Colonic mucosa (tissue), 4 donors: Measurements from ENCODE around the gene CD80. TPM values are rescaled to one million over a fixed set of nuclear protein-coding genes. Genes with fewer than 3 reads are reported as not detected.
"Not testable (repeated sequence)": the region's sequence is repeated elsewhere in the genome, so short reads cannot be mapped to it uniquely, and the experiment has no call there.

Experiments
- DNase-seq: peaks from one replicate; pipeline ENCODE4 v3.0.0-alpha.2; 2020
- H3K27ac ChIP-seq: fragments of 200-600 bp; one replicate; pipeline ENCODE4 v1.8.0; 2021
- H3K27me3 ChIP-seq: fragments of 200-600 bp; one replicate; pipeline ENCODE4 v1.8.0; 2021
- H3K36me3 ChIP-seq: fragments of 200-600 bp; one replicate; pipeline ENCODE4 v1.8.0; 2021
- H3K4me1 ChIP-seq: fragments of 200-600 bp; one replicate; pipeline ENCODE4 v1.8.0; 2021; ENCODE audit warnings: mild to moderate bottlenecking
- H3K4me3 ChIP-seq: fragments of 200-600 bp; one replicate; pipeline ENCODE4 v1.8.0; 2021
- H3K9ac ChIP-seq, 2 donors: one replicate each; pipeline ENCODE4 v1.7.0; 2013; ENCODE audit warnings: control low read depth in 2 of 2, low read depth in 2 of 2, low read length in 2 of 2
- H3K9me3 ChIP-seq: fragments of 200-600 bp; one replicate; pipeline ENCODE4 v1.8.0; 2021
- intact Hi-C: fragments of 100-400 bp; cut with DNase I; formaldehyde crosslinking; loops from one replicate; pipeline ENCODE4 v1.14.1; 2022
- total RNA-seq, 2 donors: library from RNA; stranded (reverse); fragmentation: NEBNext Ultra II Directional in 1 of 2; extraction: Animal tissue kit (Norgen Biotek cat#: 25700) in 1 of 2; gene quantifications; one replicate each; pipeline ENCODE4 v1.2.1, GENCODE V29; 2021
- TF ChIP-seq, protein P1 (sequence below): fragments of 200-600 bp; IDR thresholded peaks from one replicate; pipeline ENCODE4 v1.8.0; 2022; ENCODE audit warnings: antibody characterized with exemption, mild to moderate bottlenecking
- donor health status: healthy.
- donor health status: DM: no; HTN: no; CAD: no.
- donor health status: DM: no; HTN: no; CAD: no.

The CD80 gene
- total RNA-seq, 2 donors from 2014 or later: 0.29 to 0.30 TPM

DNA sequence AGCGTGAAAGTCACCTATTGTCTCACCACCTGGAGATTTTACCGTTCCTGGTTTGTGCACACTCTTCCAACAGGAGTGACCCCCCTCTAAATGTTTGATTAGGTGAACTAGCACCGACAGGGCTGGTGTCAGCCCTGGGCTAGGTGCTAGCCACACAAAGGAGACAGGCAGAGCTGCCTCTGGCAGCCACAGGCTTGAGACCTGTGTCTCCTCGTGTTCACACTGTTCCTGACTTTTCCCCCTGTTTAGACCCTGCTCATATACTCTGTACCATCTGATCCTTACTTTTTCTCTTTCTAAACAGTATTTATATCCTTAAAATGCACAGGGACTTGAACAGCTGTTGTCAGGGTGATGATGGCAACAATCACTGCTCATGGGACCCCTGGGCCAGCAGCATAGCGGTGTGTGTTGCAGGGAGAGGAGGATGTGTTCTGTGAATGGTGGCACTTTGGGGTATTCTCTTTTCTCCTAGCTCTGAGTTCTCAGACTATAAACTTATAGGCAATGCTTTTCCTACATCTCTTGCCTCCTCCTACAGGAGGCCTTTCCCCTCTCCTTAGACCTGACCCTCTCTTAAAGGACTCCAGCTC lies 5.5 kb downstream of the CD80 start:
- TF ChIP-seq, protein P1, sequence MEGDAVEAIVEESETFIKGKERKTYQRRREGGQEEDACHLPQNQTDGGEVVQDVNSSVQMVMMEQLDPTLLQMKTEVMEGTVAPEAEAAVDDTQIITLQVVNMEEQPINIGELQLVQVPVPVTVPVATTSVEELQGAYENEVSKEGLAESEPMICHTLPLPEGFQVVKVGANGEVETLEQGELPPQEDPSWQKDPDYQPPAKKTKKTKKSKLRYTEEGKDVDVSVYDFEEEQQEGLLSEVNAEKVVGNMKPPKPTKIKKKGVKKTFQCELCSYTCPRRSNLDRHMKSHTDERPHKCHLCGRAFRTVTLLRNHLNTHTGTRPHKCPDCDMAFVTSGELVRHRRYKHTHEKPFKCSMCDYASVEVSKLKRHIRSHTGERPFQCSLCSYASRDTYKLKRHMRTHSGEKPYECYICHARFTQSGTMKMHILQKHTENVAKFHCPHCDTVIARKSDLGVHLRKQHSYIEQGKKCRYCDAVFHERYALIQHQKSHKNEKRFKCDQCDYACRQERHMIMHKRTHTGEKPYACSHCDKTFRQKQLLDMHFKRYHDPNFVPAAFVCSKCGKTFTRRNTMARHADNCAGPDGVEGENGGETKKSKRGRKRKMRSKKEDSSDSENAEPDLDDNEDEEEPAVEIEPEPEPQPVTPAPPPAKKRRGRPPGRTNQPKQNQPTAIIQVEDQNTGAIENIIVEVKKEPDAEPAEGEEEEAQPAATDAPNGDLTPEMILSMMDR: no peak
- H3K27ac ChIP-seq: no peak overlapping the region
- no peak overlapping the region for H3K9ac ChIP-seq
- no peaks in the 10 kb centered on the region for H3K36me3 ChIP-seq
- no peaks in the 10 kb centered on the region for H3K27me3 ChIP-seq
- H3K4me3 ChIP-seq: no peak overlapping the region
- DNase-seq: no peak
- H3K9me3 ChIP-seq: no peaks in the 10 kb centered on the region
- intact Hi-C loops: no loop called here
- H3K4me1 ChIP-seq: no peaks in the 10 kb centered on the region

DNA sequence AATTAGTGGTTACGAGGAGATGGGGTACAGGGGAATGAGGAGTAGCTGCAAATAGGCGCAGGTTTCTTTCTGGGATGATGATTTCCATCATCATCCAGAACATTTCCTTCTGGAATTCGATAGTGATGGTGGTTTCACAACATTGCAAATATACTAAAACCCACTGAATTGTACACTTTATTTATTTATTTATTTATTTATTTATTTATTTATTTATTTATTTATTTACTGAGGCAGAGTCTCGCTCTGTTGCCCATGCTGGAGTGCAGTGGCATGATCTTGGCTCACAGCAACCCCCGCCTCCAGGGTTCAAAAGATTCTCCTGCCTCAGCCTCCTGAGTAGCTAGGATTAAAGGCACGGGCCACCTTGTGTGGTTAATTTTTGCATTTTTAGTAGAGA lies 6.5 kb downstream of the CD80 start:
- H3K4me1 ChIP-seq, H3K36me3 ChIP-seq, H3K9ac ChIP-seq, DNase-seq, H3K27me3 ChIP-seq, H3K4me3 ChIP-seq, H3K9me3 ChIP-seq, H3K27ac ChIP-seq, intact Hi-C loops: not testable (repeated sequence)

DNA sequence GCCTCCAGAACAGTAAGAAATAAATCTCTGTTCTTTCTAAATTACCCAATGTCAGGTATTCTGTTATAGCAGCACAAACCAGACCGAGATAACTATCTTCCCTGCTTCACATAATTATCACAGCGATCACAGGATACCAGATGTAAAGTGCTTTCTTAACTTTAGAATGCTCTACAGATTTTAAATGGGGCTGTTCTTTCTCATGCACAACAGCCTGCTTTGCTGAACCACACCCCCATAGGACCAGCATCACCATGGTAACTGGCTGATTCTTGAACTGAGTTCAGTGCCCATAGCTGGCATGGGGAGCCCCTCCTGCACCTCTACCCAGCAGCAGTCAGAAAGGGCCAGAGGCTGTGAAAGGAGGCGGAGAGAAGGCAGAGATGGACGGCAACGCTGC lies 7.8 kb downstream of the CD80 start:
- intact Hi-C loops: no loop called here
- no peak for DNase-seq

DNA sequence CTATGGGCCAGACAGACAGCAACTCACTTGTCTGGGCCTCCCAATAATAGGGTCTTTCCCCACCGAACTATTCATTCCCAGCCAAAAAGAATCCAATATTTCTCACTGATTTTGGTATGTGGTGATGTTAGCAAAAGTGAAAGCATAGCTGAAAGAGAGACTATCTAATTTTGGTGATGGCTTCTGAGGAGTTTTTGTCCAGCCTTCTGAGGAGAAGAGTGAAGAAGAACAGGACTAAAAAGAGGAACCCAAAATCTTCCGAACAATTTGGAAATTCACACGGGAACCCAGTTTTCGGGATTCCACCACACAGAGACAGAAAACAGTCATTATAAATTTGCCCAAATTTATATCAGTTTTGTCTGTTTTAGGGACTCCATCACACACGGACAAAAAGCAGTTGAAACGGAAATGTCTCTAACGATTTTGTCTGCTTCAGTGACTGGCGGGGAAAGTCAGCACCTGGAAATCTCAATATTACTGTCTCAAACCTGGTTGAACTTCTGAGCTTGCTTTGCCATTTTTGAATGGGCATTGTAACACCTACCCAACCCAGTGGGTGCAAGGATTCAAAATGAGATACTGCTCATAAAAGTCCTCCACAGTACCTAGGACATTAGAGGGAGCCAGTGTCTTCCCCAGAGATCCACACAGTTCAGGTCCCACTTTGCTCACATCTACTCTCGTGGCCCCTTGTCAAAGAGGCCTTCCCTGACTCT lies 9.1 kb downstream of the CD80 start:
- Histone ChIP-seq H3K4me1 (no peaks in the 10 kb centered on the region), H3K9ac (no peak overlapping the region), H3K4me3 (no peak overlapping the region), H3K9me3 (no peaks in the 10 kb centered on the region), H3K27me3 (no peaks in the 10 kb centered on the region), H3K36me3 (no peaks in the 10 kb centered on the region), H3K27ac (no peak overlapping the region)
- intact Hi-C loops: no loop called here
- no peak for DNase-seq
- TF ChIP-seq, protein P1: no peak

More for the DNA sequence above, 7.8 kb downstream of the CD80 start:
- no peak overlapping the region for H3K4me3 ChIP-seq
- H3K9me3 ChIP-seq: no peaks in the 10 kb centered on the region
- no peaks in the 10 kb centered on the region for H3K27me3 ChIP-seq
- no peak overlapping the region for H3K27ac ChIP-seq
- TF ChIP-seq, protein P1: no peak
- H3K9ac ChIP-seq: no peak overlapping the region
- H3K36me3 ChIP-seq: no peaks in the 10 kb centered on the region
- no peaks in the 10 kb centered on the region for H3K4me1 ChIP-seq

DNA sequence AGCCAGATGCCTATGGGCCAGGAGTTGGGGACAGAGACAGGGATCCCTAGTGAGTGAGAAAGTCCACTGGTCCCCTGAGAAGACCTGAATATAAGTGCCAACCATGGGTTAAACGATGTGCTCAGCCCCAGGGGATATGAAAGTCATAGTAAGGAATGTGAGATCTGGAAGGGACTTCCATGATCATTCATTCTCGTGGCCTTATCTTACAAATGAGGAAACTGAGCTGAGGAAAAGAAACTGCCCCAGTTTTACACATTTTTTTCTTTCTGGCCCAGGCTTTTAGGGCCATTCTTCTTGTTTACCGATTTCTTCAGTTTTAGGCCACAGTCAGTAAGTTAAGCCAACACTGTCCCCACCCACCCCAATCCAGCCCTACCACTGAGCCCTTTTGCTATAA lies 11.1 kb downstream of the CD80 start:
- Histone ChIP-seq H3K9ac (no peak overlapping the region), H3K4me3 (no peak overlapping the region), H3K4me1 (no peaks in the 10 kb centered on the region), H3K9me3 (no peaks in the 10 kb centered on the region), H3K36me3 (no peaks in the 10 kb centered on the region), H3K27me3 (no peaks in the 10 kb centered on the region), H3K27ac (no peak overlapping the region)
- intact Hi-C loops: no loop called here
- TF ChIP-seq, protein P1: no peak
- no peak for DNase-seq

DNA sequence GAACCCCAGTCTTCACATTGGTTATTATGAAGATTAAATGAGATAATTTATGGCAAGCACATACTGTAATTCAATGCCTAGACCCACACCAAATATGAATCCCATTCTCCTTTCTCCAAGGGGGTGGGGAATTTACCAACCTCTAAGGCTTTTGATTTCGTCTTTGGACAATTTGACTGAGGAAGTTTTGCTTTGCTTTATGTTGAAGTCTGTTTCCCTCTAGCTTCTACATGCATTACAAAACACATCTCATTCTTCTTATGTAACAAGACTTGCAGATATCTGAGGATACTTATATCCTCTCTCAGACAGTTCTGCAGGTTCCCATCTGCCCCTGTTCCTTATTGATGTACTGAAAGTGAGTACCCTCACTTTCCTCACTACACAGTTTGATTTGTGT lies 12.2 kb downstream of the CD80 start:
- TF ChIP-seq, protein P1: no peak
- H3K27ac ChIP-seq: no peak overlapping the region
- no peak overlapping the region for H3K9ac ChIP-seq

More for the DNA sequence above, 12.2 kb downstream of the CD80 start:
- H3K36me3 ChIP-seq: no peaks in the 10 kb centered on the region
- no peaks in the 10 kb centered on the region for H3K4me1 ChIP-seq
- DNase-seq: no peak
- intact Hi-C loops: no loop called here
- H3K9me3 ChIP-seq: no peaks in the 10 kb centered on the region
- no peaks in the 10 kb centered on the region for H3K27me3 ChIP-seq
- H3K4me3 ChIP-seq: no peak overlapping the region
